Loucy (cell line): ENCODE measurements around the gene GDF7.

Experiments
- H2AFZ ChIP-seq: fragments of 200-600 bp; sonication (generic); 2 replicates; pipeline ENCODE4 v1.6.0; 2016; ENCODE audit warnings: antibody characterized with exemption, mild to moderate bottlenecking, low read length, moderate library complexity
- H3F3A ChIP-seq: fragments of 200-600 bp; 2 replicates; pipeline ENCODE4 v1.6.0; 2016; ENCODE audit warnings: antibody characterized with exemption, low read depth, mild to moderate bottlenecking
- H3K27me3 ChIP-seq: fragments of 200-600 bp; sonication (generic); 2 replicates; pipeline ENCODE4 v1.6.1; 2014; ENCODE audit warnings: low read length, mild to moderate bottlenecking; ENCODE audit not compliant: insufficient read depth, poor library complexity, severe bottlenecking
- H3K36me3 ChIP-seq: fragments of 200-600 bp; sonication (generic); 2 replicates; pipeline ENCODE4 v1.6.1; 2016; ENCODE audit warnings: low read length; ENCODE audit not compliant: insufficient read depth
- H3K4me1 ChIP-seq: fragments of 200-600 bp; sonication (generic); 2 replicates; pipeline ENCODE4 v1.5.1; 2014; ENCODE audit warnings: low read length, mild to moderate bottlenecking; ENCODE audit not compliant: insufficient read depth, poor library complexity, severe bottlenecking
- H3K4me2 ChIP-seq: fragments of 200-600 bp; sonication (generic); 2 replicates; pipeline ENCODE4 v1.6.0; 2014; ENCODE audit warnings: antibody characterized with exemption, low read length, low read depth, mild to moderate bottlenecking; ENCODE audit not compliant: poor library complexity, severe bottlenecking
- H3K4me3 ChIP-seq: fragments of 200-600 bp; sonication (generic); 2 replicates; pipeline ENCODE4 v1.5.1; 2014; ENCODE audit warnings: low read length, mild to moderate bottlenecking, mixed read lengths; ENCODE audit not compliant: poor library complexity, severe bottlenecking
- H3K79me2 ChIP-seq: fragments of 200-600 bp; sonication (generic); 2 replicates; pipeline ENCODE4 v1.6.1; 2014; ENCODE audit warnings: low read length; ENCODE audit not compliant: insufficient read depth
- H3K9ac ChIP-seq: fragments of 200-600 bp; sonication (generic); 2 replicates; pipeline ENCODE4 v1.6.0; 2014; ENCODE audit warnings: mild to moderate bottlenecking, low read depth, low read length, moderate library complexity; ENCODE audit not compliant: poor library complexity, severe bottlenecking
- H3K9me2 ChIP-seq: fragments of 200-600 bp; sonication (generic); replicated peaks from 2 replicates; pipeline ENCODE4 v1.6.1; 2016; ENCODE audit warnings: low read depth, low read length, mixed read lengths
- H3K9me3 ChIP-seq: fragments of 200-600 bp; sonication (generic); 2 replicates; pipeline ENCODE4 v1.6.1; 2014; ENCODE audit warnings: mild to moderate bottlenecking, antibody characterized with exemption, low read length, low read depth; ENCODE audit not compliant: insufficient read depth
- H4K20me1 ChIP-seq: fragments of 200-600 bp; sonication (generic); 2 replicates; pipeline ENCODE4 v1.6.0; 2014; ENCODE audit warnings: antibody characterized with exemption, low read length, mild to moderate bottlenecking; ENCODE audit not compliant: insufficient read depth, poor library complexity, severe bottlenecking
- EZH2phosphoT487 ChIP-seq: fragments of 200-600 bp; IDR thresholded peaks from 2 replicates; pipeline ENCODE4 v1.6.1; 2018; ENCODE audit warnings: antibody characterized with exemption, mild to moderate bottlenecking, moderate library complexity, borderline replicate concordance
- TF ChIP-seq, protein P1 (sequence below): fragments of 200-600 bp; sonication (generic); conservative IDR thresholded peaks from 2 replicates; pipeline ENCODE4 v1.5.1; 2014; ENCODE audit warnings: mild to moderate bottlenecking, antibody characterized with exemption, low read length

The GDF7 gene

DNA sequence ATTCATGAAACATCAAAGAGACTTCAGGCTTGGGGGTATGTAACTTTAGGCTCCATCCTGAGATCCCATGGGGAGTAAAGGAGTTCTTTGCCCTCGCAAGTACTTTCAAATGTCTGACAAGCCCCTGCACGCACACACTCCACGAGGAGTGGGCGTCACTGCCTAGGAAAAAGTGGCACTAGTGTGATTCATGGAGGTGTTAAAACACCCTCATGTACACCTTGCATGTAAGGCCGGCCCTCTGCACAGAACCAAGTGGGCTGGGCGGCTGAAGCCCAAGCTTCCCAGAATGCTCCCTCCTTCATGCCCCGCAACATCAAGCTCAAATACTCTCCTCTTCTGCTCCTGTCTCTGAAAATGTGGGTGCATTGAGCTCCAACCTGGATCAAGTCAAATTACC lies 23.9 kb upstream of the GDF7 start:
- Histone ChIP-seq H3K9me2 (no peaks in the 10 kb centered on the region), H3K27me3 (no peaks in the 10 kb centered on the region), H3K9me3 (no peaks in the 10 kb centered on the region), H4K20me1 (no peaks in the 10 kb centered on the region), H3K4me3 (no peak overlapping the region), H3F3A (no peaks in the 10 kb centered on the region), H3K36me3 (no peaks in the 10 kb centered on the region), H3K4me2 (no peak overlapping the region), H3K4me1 (peaks cover 8% of the 10 kb centered on the region), H2AFZ (no peak overlapping the region), H3K9ac (no peak overlapping the region), H3K79me2 (no peaks in the 10 kb centered on the region)
- no peak for TF ChIP-seq EZH2phosphoT487
- TF ChIP-seq, protein P1, sequence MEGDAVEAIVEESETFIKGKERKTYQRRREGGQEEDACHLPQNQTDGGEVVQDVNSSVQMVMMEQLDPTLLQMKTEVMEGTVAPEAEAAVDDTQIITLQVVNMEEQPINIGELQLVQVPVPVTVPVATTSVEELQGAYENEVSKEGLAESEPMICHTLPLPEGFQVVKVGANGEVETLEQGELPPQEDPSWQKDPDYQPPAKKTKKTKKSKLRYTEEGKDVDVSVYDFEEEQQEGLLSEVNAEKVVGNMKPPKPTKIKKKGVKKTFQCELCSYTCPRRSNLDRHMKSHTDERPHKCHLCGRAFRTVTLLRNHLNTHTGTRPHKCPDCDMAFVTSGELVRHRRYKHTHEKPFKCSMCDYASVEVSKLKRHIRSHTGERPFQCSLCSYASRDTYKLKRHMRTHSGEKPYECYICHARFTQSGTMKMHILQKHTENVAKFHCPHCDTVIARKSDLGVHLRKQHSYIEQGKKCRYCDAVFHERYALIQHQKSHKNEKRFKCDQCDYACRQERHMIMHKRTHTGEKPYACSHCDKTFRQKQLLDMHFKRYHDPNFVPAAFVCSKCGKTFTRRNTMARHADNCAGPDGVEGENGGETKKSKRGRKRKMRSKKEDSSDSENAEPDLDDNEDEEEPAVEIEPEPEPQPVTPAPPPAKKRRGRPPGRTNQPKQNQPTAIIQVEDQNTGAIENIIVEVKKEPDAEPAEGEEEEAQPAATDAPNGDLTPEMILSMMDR, result no peak

DNA sequence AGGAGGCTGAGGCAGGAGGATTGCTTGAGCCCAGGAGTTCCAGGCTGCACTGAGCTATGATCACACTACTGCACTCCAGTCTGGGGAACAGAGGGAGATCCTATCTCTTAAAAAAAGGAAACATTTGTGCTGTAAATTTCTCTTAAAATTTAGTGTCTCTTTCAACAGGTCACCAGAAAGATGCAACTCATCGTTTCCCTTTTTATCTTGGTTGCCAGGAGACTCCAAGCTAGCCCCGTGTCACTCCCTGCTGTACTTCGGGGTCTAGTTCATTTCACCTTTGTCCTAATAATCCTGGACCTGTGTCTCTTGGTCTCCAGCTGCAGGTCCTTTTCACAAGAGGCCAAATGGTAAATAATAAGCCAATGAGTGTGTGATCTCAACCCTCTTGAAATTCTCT lies 23.1 kb upstream of the GDF7 start:
- TF ChIP-seq, protein P1, result no peak
- no peak for TF ChIP-seq EZH2phosphoT487
- H3K27me3 ChIP-seq, result no peaks in the 10 kb centered on the region
- H3K4me1 ChIP-seq, result peaks cover 14% of the 10 kb centered on the region
- no peak overlapping the region for H3K4me2 ChIP-seq
- no peaks in the 10 kb centered on the region for H3K36me3 ChIP-seq
- no peaks in the 10 kb centered on the region for H4K20me1 ChIP-seq
- H3K9ac ChIP-seq, result peak overlapping the region; percentile 16
- H3K9me2 ChIP-seq, result no peaks in the 10 kb centered on the region
- no peak overlapping the region for H2AFZ ChIP-seq
- H3K79me2 ChIP-seq, result no peaks in the 10 kb centered on the region
- no peaks in the 10 kb centered on the region for H3K9me3 ChIP-seq
- H3F3A ChIP-seq, result no peaks in the 10 kb centered on the region
- no peak overlapping the region for H3K4me3 ChIP-seq

GRCh38 chr2:20645301-20645701 lies 21.6 kb upstream of the GDF7 start:
- Histone ChIP-seq H4K20me1 (no peaks in the 10 kb centered on the region), H3K4me3 (no peak overlapping the region), H3F3A (no peaks in the 10 kb centered on the region), H3K27me3 (no peaks in the 10 kb centered on the region), H3K9me3 (no peaks in the 10 kb centered on the region), H3K4me2 (no peak overlapping the region), H3K9ac (no peak overlapping the region), H3K9me2 (no peaks in the 10 kb centered on the region), H3K36me3 (no peaks in the 10 kb centered on the region), H3K4me1 (peaks cover 26% of the 10 kb centered on the region), H3K79me2 (peaks cover 4% of the 10 kb centered on the region; the same call in 1 of the 2 replicates), H2AFZ (no peak overlapping the region)
- TF ChIP-seq EZH2phosphoT487, result no peak
- TF ChIP-seq, protein P1, result no peak
